Measurements from ENCODE around the gene COL4A3. TPM values are rescaled to one million over a fixed set of nuclear protein-coding genes. Genes with fewer than 3 reads are reported as not detected.
"Not testable (repeated sequence)": the region's sequence is repeated elsewhere in the genome, so short reads cannot be mapped to it uniquely, and the experiment has no call there.

The COL4A3 gene
- total and polyA plus RNA-seq, 4 experiments from 2014 or later = 0.03 TPM; not detected in 3

GRCh38 chr2:227207573-227207972, 43.1 kb downstream of the COL4A3 start:
- Histone ChIP-seq H3K27ac (ENCODE audit: low read depth, low read length) (no peak overlapping the region), H3K4me1 (ENCODE audit: insufficient read depth, low read length) (no peaks in the 10 kb centered on the region), H3K27me3 (ENCODE audit: insufficient read depth, low read length) (no peaks in the 10 kb centered on the region), H3K9me3 (ENCODE audit: control insufficient read depth in 1 of 2, low read length in 2 of 2) (no peaks in the 10 kb centered on the region), H3K36me3 (ENCODE audit: insufficient read depth, low read length) (no peaks in the 10 kb centered on the region), H3K4me3 (ENCODE audit: low read length in 2 of 2) (no peak overlapping the region)
- H3K27me3 Mint-ChIP-seq = peaks cover 15 to 17% of the 10 kb centered on the region in 2 donors
- CTCF ChIA-PET (ENCODE audit: partially characterized antibody) = no interaction called here
- H3K36me3 Mint-ChIP-seq = no peaks in the 10 kb centered on the region
- no peaks in the 10 kb centered on the region for H3K4me1 Mint-ChIP-seq
- intact Hi-C loops (cut with micrococcal nuclease) = no loop called here
- no peaks in the 10 kb centered on the region for H3K9me3 Mint-ChIP-seq
- POLR2A ChIA-PET (ENCODE audit: partially characterized antibody) = no interaction called here
- DNase-seq = no peak
- no peak overlapping the region for H3K4me3 Mint-ChIP-seq
- no peak overlapping the region for H3K27ac Mint-ChIP-seq

- CTCF ChIA-PET (ENCODE audit: partially characterized antibody) = interaction anchor here (0.7 kb wide), 1 partner anchor 24 kb away, joined by 3 read pairs; no protein-coding TSS in a partner anchor
- Mint-ChIP-seq H3K36me3 (no peaks in the 10 kb centered on the region), H3K27ac (no peak overlapping the region)
Observed at GRCh38 chr2:227214622-227215041, 50.2 kb downstream of the COL4A3 start.

GRCh38 chr2:227219312-227220105, 55.1 kb downstream of the COL4A3 start:
- H3K36me3 Mint-ChIP-seq = no peaks in the 10 kb centered on the region
- H3K27ac Mint-ChIP-seq = no peak overlapping the region
- no peak for DNase-seq
- intact Hi-C loops (cut with micrococcal nuclease) = no loop called here
- Histone ChIP-seq H3K36me3 (ENCODE audit: insufficient read depth, low read length) (no peaks in the 10 kb centered on the region), H3K4me1 (ENCODE audit: insufficient read depth, low read length) (no peaks in the 10 kb centered on the region), H3K4me3 (ENCODE audit: low read length in 2 of 2) (no peak overlapping the region), H3K9me3 (ENCODE audit: control insufficient read depth in 1 of 2, low read length in 2 of 2) (no peaks in the 10 kb centered on the region), H3K27ac (ENCODE audit: low read depth, low read length) (no peak overlapping the region), H3K27me3 (ENCODE audit: insufficient read depth, low read length) (no peaks in the 10 kb centered on the region)
- H3K27me3 Mint-ChIP-seq = peaks cover 0 to 4% of the 10 kb centered on the region in 2 donors
- ChIA-PET POLR2A (ENCODE audit: partially characterized antibody) (no interaction called here), CTCF (ENCODE audit: partially characterized antibody) (no interaction called here)
- H3K9me3 Mint-ChIP-seq = peaks cover 0 to 2% (median 0%) of the 10 kb centered on the region in 8 donors
- H3K4me3 Mint-ChIP-seq = no peak overlapping the region
- no peaks in the 10 kb centered on the region for H3K4me1 Mint-ChIP-seq

More at GRCh38 chr2:227214622-227215041, 50.2 kb downstream of the COL4A3 start:
- Histone ChIP-seq H3K4me3 (ENCODE audit: low read length in 2 of 2) (no peak overlapping the region), H3K36me3 (ENCODE audit: insufficient read depth, low read length) (no peaks in the 10 kb centered on the region), H3K9me3 (ENCODE audit: control insufficient read depth in 1 of 2, low read length in 2 of 2) (no peaks in the 10 kb centered on the region), H3K27me3 (ENCODE audit: insufficient read depth, low read length) (no peaks in the 10 kb centered on the region), H3K27ac (ENCODE audit: low read depth, low read length) (no peak overlapping the region), H3K4me1 (ENCODE audit: insufficient read depth, low read length) (no peaks in the 10 kb centered on the region)
- H3K27me3 Mint-ChIP-seq = peaks cover 0 to 3% of the 10 kb centered on the region in 2 donors
- H3K9me3 Mint-ChIP-seq = peaks cover 0 to 2% (median 0%) of the 10 kb centered on the region in 8 donors
- no peak for DNase-seq
- H3K4me3 Mint-ChIP-seq = no peak overlapping the region
- intact Hi-C loops (cut with micrococcal nuclease) = no loop called here
- POLR2A ChIA-PET (ENCODE audit: partially characterized antibody) = no interaction called here
- no peaks in the 10 kb centered on the region for H3K4me1 Mint-ChIP-seq

DNA sequence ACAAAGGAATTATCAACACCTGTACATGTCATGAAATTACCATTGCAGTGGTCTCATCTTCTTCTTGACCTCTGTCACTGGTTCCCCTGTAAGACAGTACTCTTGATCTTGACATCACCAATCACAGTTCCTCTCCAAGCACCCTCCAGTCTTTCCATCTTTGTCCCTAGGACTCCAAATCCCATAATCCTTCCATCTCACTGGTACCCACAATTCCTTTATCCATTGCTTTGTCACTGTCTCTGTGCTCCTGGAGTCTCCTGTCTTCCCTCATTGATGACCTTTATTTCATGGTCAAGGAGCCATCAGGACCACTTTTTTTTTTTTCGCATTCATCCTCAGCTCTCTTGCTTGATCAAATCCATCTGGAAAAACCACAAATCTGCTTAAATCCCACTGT, 56.7 kb downstream of the COL4A3 start:
- H3K4me3 ChIP-seq (ENCODE audit: low read length in 2 of 2) = no peak overlapping the region
- intact Hi-C loops (cut with micrococcal nuclease) = no loop called here
- CTCF ChIA-PET (ENCODE audit: partially characterized antibody) = no interaction called here
- Mint-ChIP-seq H3K4me1 (no peaks in the 10 kb centered on the region), H3K9me3 (peaks cover 0 to 2% (median 0%) of the 10 kb centered on the region in 8 donors), H3K27ac (no peak overlapping the region), H3K4me3 (no peak overlapping the region), H3K36me3 (no peaks in the 10 kb centered on the region), H3K27me3 (peaks cover 3 to 6% of the 10 kb centered on the region in 2 donors)
- H3K27ac ChIP-seq (ENCODE audit: low read depth, low read length) = no peak overlapping the region
- no peak for DNase-seq
- no peaks in the 10 kb centered on the region for H3K36me3 ChIP-seq (ENCODE audit: insufficient read depth, low read length)
- no peaks in the 10 kb centered on the region for H3K27me3 ChIP-seq (ENCODE audit: insufficient read depth, low read length)
- H3K4me1 ChIP-seq (ENCODE audit: insufficient read depth, low read length) = no peaks in the 10 kb centered on the region
- POLR2A ChIA-PET (ENCODE audit: partially characterized antibody) = no interaction called here
- H3K9me3 ChIP-seq (ENCODE audit: control insufficient read depth in 1 of 2, low read length in 2 of 2) = no peaks in the 10 kb centered on the region

GRCh38 chr2:227222292-227222691, 57.9 kb downstream of the COL4A3 start:
- Mint-ChIP-seq H3K4me3 (no peak overlapping the region), H3K4me1 (no peaks in the 10 kb centered on the region), H3K27me3 (peaks cover 3 to 6% of the 10 kb centered on the region in 2 donors), H3K27ac (no peak overlapping the region), H3K9me3 (peaks cover 0 to under 1% (median 0%) of the 10 kb centered on the region in 8 donors), H3K36me3 (no peaks in the 10 kb centered on the region)
- Histone ChIP-seq H3K4me1 (ENCODE audit: insufficient read depth, low read length) (no peaks in the 10 kb centered on the region), H3K36me3 (ENCODE audit: insufficient read depth, low read length) (no peaks in the 10 kb centered on the region), H3K27me3 (ENCODE audit: insufficient read depth, low read length) (no peaks in the 10 kb centered on the region), H3K27ac (ENCODE audit: low read depth, low read length) (no peak overlapping the region), H3K9me3 (ENCODE audit: control insufficient read depth in 1 of 2, low read length in 2 of 2) (no peaks in the 10 kb centered on the region), H3K4me3 (ENCODE audit: low read length in 2 of 2) (no peak overlapping the region)
- DNase-seq = no peak
- CTCF ChIA-PET (ENCODE audit: partially characterized antibody) = interaction anchor here (1.1 kb wide), 1 partner anchor 16 kb away, joined by 3 read pairs; no protein-coding TSS in a partner anchor
- intact Hi-C loops (cut with micrococcal nuclease) = no loop called here
- POLR2A ChIA-PET (ENCODE audit: partially characterized antibody) = no interaction called here

DNA sequence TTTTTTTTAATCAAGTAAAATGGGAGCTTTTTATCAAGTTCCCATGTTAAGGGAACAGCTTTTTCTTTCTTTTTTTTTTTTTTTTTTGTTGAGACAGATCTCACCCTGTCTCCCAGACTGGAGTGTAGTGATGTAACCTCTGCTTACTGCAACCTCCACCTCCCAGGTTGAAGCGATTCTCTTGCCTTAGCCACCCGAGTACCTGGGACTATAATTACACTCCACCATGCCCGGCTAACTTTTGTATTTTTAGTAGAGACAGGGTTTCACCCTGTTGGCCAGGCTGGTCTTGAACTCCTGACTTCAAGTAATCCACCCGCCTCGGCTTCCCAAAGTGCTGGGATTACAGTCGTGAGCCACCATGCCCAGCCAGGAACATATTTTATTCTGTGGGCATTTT, 61.2 kb downstream of the COL4A3 start:
- H3K9me3 ChIP-seq (ENCODE audit: control insufficient read depth in 1 of 2, low read length in 2 of 2); H3K27ac ChIP-seq (ENCODE audit: low read depth, low read length); H3K36me3 ChIP-seq (ENCODE audit: insufficient read depth, low read length); H3K4me1 ChIP-seq (ENCODE audit: insufficient read depth, low read length); H3K36me3 Mint-ChIP-seq; H3K4me3 Mint-ChIP-seq; intact Hi-C loops (cut with micrococcal nuclease); H3K27ac Mint-ChIP-seq; H3K9me3 Mint-ChIP-seq; DNase-seq; H3K27me3 ChIP-seq (ENCODE audit: insufficient read depth, low read length); H3K4me3 ChIP-seq (ENCODE audit: low read length in 2 of 2); POLR2A ChIA-PET (ENCODE audit: partially characterized antibody); H3K4me1 Mint-ChIP-seq: not testable (repeated sequence)
- H3K27me3 Mint-ChIP-seq = peaks cover 7 to 18% of the 10 kb centered on the region in 2 donors
- CTCF ChIA-PET (ENCODE audit: partially characterized antibody) = interaction anchor here (1.7 to 1.9 kb wide), 2 partner anchors 13 kb away, joined by 9 to 11 read pairs; no protein-coding TSS in a partner anchor

DNA sequence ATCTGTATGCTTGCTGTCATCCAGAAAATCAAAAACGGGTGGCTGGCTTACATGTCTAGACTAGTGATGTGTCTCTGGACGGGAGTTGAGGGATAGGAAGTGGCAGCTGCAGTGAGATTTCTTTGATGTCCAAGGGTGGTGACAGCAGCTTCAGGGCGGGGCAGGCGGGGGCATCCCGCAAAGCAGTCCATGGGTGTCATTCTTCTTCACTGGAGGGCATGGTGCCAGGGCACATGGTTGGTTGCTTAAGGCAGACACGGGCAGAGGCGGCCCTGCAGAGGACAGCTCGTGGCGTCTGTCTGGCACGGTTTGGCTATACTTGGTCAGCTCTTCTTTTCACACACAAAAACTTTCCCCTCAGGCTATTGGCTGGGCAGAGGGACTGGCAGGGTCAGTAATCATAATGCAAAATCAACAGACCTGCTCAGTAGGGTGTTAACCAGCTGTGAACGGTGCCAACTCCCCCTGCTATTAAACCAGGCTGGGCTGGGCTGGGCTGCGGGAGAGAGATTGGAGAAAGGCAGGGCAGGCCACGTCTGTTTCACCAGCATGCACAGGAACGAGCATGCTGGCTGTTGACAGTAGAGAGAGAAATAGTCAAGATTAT, 63.7 kb downstream of the COL4A3 start:
- Histone ChIP-seq H3K4me3 (ENCODE audit: low read length in 2 of 2) (no peak overlapping the region), H3K27me3 (ENCODE audit: insufficient read depth, low read length) (no peaks in the 10 kb centered on the region), H3K9me3 (ENCODE audit: control insufficient read depth in 1 of 2, low read length in 2 of 2) (no peaks in the 10 kb centered on the region), H3K4me1 (ENCODE audit: insufficient read depth, low read length) (no peaks in the 10 kb centered on the region), H3K36me3 (ENCODE audit: insufficient read depth, low read length) (no peaks in the 10 kb centered on the region), H3K27ac (ENCODE audit: low read depth, low read length) (no peak overlapping the region)
- intact Hi-C loops (cut with micrococcal nuclease) = no loop called here
- no peak for DNase-seq
- Mint-ChIP-seq H3K9me3 (peaks cover 0 to 6% (median 0%) of the 10 kb centered on the region in 8 donors), H3K36me3 (no peaks in the 10 kb centered on the region), H3K27ac (no peak overlapping the region), H3K4me1 (no peaks in the 10 kb centered on the region), H3K27me3 (peaks cover 7 to 16% of the 10 kb centered on the region in 2 donors), H3K4me3 (no peak overlapping the region)
- CTCF ChIA-PET (ENCODE audit: partially characterized antibody) = no interaction called here
- POLR2A ChIA-PET (ENCODE audit: partially characterized antibody) = no interaction called here
